Measurements from ENCODE around the gene MFRP.

DNA sequence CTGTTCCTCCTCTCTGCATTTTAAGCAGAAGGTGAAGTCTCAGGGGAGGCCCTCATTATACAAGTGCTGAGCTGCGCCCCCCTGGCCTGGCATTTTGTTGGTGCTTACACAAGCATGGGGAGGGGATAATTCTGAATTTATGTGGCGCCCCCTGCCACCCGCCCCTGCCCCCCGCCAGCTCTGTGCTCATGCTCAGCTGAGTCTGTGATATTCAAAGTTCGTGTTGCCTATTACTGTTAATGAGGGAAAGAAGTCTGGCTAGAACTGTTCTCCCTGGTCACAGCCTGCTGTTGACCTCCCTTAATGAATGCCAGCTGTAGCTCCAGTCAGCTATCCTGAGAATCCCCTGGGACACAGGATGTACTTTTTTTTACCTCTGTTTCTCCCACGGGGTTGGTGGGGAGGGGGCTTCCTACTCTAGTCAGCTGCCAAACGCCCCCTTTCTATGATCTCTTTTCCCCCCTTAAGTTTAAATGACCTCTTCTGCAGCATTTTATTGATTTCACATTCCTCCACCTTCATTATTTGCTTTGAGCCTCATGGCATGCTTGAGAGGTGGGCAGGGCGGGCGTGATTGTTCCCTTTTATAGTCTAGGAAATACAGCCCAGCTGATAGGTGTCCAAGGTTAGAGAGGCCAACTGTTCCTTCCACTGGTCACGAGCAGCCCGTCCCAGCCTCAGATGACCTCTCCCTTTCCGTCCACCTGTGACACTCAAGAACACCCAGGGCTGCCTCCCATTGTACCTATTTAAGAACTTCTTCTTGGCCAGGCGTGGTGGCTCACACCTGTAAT lies 22.8 kb upstream of the MFRP start:
- TF ChIP-seq, protein P1, sequence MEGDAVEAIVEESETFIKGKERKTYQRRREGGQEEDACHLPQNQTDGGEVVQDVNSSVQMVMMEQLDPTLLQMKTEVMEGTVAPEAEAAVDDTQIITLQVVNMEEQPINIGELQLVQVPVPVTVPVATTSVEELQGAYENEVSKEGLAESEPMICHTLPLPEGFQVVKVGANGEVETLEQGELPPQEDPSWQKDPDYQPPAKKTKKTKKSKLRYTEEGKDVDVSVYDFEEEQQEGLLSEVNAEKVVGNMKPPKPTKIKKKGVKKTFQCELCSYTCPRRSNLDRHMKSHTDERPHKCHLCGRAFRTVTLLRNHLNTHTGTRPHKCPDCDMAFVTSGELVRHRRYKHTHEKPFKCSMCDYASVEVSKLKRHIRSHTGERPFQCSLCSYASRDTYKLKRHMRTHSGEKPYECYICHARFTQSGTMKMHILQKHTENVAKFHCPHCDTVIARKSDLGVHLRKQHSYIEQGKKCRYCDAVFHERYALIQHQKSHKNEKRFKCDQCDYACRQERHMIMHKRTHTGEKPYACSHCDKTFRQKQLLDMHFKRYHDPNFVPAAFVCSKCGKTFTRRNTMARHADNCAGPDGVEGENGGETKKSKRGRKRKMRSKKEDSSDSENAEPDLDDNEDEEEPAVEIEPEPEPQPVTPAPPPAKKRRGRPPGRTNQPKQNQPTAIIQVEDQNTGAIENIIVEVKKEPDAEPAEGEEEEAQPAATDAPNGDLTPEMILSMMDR (IDR thresholded peaks at IDR 0.05): no peak
- TF ChIP-seq CHD4 (IDR thresholded peaks at IDR 0.05; ENCODE audit: borderline replicate concordance) (no peak), POLR2A (IDR thresholded peaks at IDR 0.05; ENCODE audit: low read length) (no peak), CHD2 (IDR thresholded peaks at IDR 0.05; ENCODE audit: low read length, partially characterized antibody) (no peak), MYC (IDR thresholded peaks at IDR 0.05; ENCODE audit: borderline replicate concordance, low read length) (no peak), MAZ (IDR thresholded peaks at IDR 0.05; ENCODE audit: borderline replicate concordance, low read depth, low read length) (no peak)
- TF ChIP-seq, protein P2, sequence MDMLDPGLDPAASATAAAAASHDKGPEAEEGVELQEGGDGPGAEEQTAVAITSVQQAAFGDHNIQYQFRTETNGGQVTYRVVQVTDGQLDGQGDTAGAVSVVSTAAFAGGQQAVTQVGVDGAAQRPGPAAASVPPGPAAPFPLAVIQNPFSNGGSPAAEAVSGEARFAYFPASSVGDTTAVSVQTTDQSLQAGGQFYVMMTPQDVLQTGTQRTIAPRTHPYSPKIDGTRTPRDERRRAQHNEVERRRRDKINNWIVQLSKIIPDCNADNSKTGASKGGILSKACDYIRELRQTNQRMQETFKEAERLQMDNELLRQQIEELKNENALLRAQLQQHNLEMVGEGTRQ (IDR thresholded peaks at IDR 0.05): no peak

Measured in A549 (cell line).